HCT116 (cell line): ENCODE results near the gene AMELX. TPM values are rescaled to one million over a fixed set of nuclear protein-coding genes. Genes with fewer than 3 reads are reported as not detected.

Source experiments
- ATAC-seq: fragments of 200-7000 bp; cut with Tn5 transposase; 2 replicates; pipeline ENCODE4 v1.9.1; 2020; ENCODE audit warnings: mild to moderate bottlenecking, moderate library complexity
- BruUV-seq: library from RNA; stranded (reverse); fragments of 400-500 nt; replicated peaks from 2 replicates; lab custom pipeline; 2021; lab: Mats Ljungman, UMichigan
- CTCF ChIA-PET: fragments of 300-600 bp; sonication (Branson Sonifier 250); formaldehyde crosslinking; loops from one replicate; lab custom pipeline; 2021; ENCODE audit warnings: antibody characterized with exemption; lab: Charles Lee
- POLR2A ChIA-PET: fragments of 300-600, 350-600 bp; sonication (Branson Sonifier 250); formaldehyde crosslinking; loops from one replicate; lab custom pipeline; 2021; ENCODE audit warnings: antibody characterized with exemption; lab: Charles Lee
- RAD21 ChIA-PET, 2 experiments: fragments of 300-600 bp; sonication (Branson Sonifier 250); formaldehyde crosslinking; loops; one replicate each; lab custom pipeline; 2023; ENCODE audit warnings: low total read pairs in 2 of 2; ENCODE audit not compliant: uncharacterized antibody in 2 of 2, unreplicated experiment in 2 of 2, low non-redundant PET in 1 of 2; lab: Charles Lee
- DNase-seq: peaks from one replicate; pipeline ENCODE4 v3.0.0-alpha.2; 2010; ENCODE audit warnings: low read depth, low spot score
- H2AFZ ChIP-seq: fragments of 200-600 bp; shearing (Covaris generic), sonication (generic); 2 replicates; pipeline ENCODE4 v1.6.1; 2017; ENCODE audit warnings: low read depth, mixed run types, mixed read lengths, antibody characterized with exemption, low read length; ENCODE audit not compliant: poor library complexity, severe bottlenecking
- H3K27ac ChIP-seq: 2 replicates; pipeline ENCODE4 v1.5.1; 2012; ENCODE audit warnings: low read depth, low read length
- H3K27me3 ChIP-seq: fragments of 200-600 bp; sonication (generic); 2 replicates; pipeline ENCODE4 v1.6.1; 2016; ENCODE audit warnings: mixed run types, low read length, mixed read lengths; ENCODE audit not compliant: insufficient read depth
- H3K36me3 ChIP-seq, 2 experiments: fragments of 200-500 bp in 1 of 2; fragments of 200-600 bp in 1 of 2; sonication (Bioruptor generic) in 1 of 2; sonication (generic) in 1 of 2; 2 replicates each; pipeline versions ENCODE4 v1.5.1 to v1.6.1; 2014 to 2016; ENCODE audit warnings: low read length in 2 of 2, inconsistent platforms in 1 of 2, mixed read lengths in 1 of 2, mixed run types in 1 of 2; ENCODE audit not compliant: insufficient read depth in 2 of 2, control insufficient read depth in 1 of 2
- H3K4me1 ChIP-seq, 2 experiments: fragments of 200-600 bp in 1 of 2; sonication (generic) in 1 of 2; 2 replicates each; pipeline versions ENCODE4 v1.5.1 to v1.6.1; 2012 to 2017; ENCODE audit warnings: low read length in 2 of 2, inconsistent platforms in 1 of 2, mild to moderate bottlenecking in 1 of 2, mixed read lengths in 1 of 2, mixed run types in 1 of 2, moderate library complexity in 1 of 2; ENCODE audit not compliant: insufficient read depth in 2 of 2, control insufficient read depth in 1 of 2
- H3K4me2 ChIP-seq: fragments of 200-600 bp; sonication (generic); 2 replicates; pipeline ENCODE4 v1.6.1; 2017; ENCODE audit warnings: mixed run types, low read length, mixed read lengths
- H3K4me3 ChIP-seq, 2 experiments: fragments of 200-600 bp in 1 of 2; sonication (generic) in 1 of 2; replicated peaks in 1 of 2; 2 replicates each; pipeline ENCODE4 v1.5.1; 2011 to 2016; ENCODE audit warnings: low read length in 2 of 2, control low read depth in 1 of 2, low read depth in 1 of 2, mild to moderate bottlenecking in 1 of 2, mixed read lengths in 1 of 2, mixed run types in 1 of 2
- H3K79me2 ChIP-seq: fragments of 200-600 bp; sonication (generic); 2 replicates; pipeline ENCODE4 v1.6.1; 2017; ENCODE audit warnings: mild to moderate bottlenecking, mixed run types, low read length, moderate library complexity, mixed read lengths; ENCODE audit not compliant: insufficient read depth
- H3K9ac ChIP-seq: fragments of 200-600 bp; sonication (generic); 2 replicates; pipeline ENCODE4 v1.6.1; 2016; ENCODE audit warnings: low read length, mixed read lengths
- H3K9me2 ChIP-seq: fragments of 200-600 bp; sonication (generic), shearing (Covaris generic); 2 replicates; pipeline ENCODE4 v1.6.1; 2017; ENCODE audit warnings: mixed run types, mild to moderate bottlenecking, moderate library complexity; ENCODE audit not compliant: insufficient read depth
- H3K9me3 ChIP-seq, 2 experiments: fragments of 200-500 bp in 1 of 2; fragments of 200-600 bp in 1 of 2; sonication (Bioruptor generic) in 1 of 2; sonication (generic) in 1 of 2; 2 replicates each; pipeline ENCODE4 v1.6.1; 2014 to 2017; ENCODE audit warnings: low read length in 2 of 2, mixed read lengths in 2 of 2, inconsistent platforms in 1 of 2, low read depth in 1 of 2, mild to moderate bottlenecking in 1 of 2, mixed run types in 1 of 2, moderate library complexity in 1 of 2; ENCODE audit not compliant: control insufficient read depth in 1 of 2, insufficient read depth in 1 of 2
- H4K20me1 ChIP-seq: fragments of 200-600 bp; sonication (generic), shearing (Covaris generic); 2 replicates; pipeline ENCODE4 v1.6.1; 2017; ENCODE audit warnings: mixed run types, mild to moderate bottlenecking, moderate library complexity; ENCODE audit not compliant: insufficient read depth
- CEBPB ChIP-seq: IDR thresholded peaks from 2 replicates; pipeline ENCODE4 v1.6.1; 2012; ENCODE audit warnings: low read depth
- FOSL1 ChIP-seq: IDR thresholded peaks from 2 replicates; pipeline ENCODE4 v1.6.1; 2012; ENCODE audit warnings: low read depth
- POLR2A ChIP-seq: IDR thresholded peaks from 2 replicates; pipeline ENCODE4 v1.7.0; 2011; ENCODE audit warnings: borderline replicate concordance; ENCODE audit not compliant: insufficient read depth, insufficient read length; ENCODE audit errors: extremely low read depth
- RAD21 ChIP-seq: IDR thresholded peaks from 2 replicates; pipeline ENCODE4 v1.6.1; 2012; ENCODE audit warnings: low read depth, mild to moderate bottlenecking
- SIN3A ChIP-seq: IDR thresholded peaks from 2 replicates; pipeline ENCODE4 v1.6.1; 2012; ENCODE audit warnings: low read depth
- SP1 ChIP-seq: IDR thresholded peaks from 2 replicates; pipeline ENCODE4 v1.6.1; 2012; ENCODE audit warnings: low read depth
- SRF ChIP-seq: IDR thresholded peaks from 2 replicates; pipeline ENCODE4 v1.6.1; 2012; ENCODE audit warnings: low read depth
- YY1 ChIP-seq: IDR thresholded peaks from 2 replicates; pipeline ENCODE4 v1.6.1; 2011; ENCODE audit warnings: low read length, low read depth, moderate library complexity, mild to moderate bottlenecking; ENCODE audit not compliant: insufficient replicate concordance; ENCODE audit errors: extremely low read depth
- ZNF274 ChIP-seq: fragments of 200-500 bp; sonication (Bioruptor generic); IDR thresholded peaks from 2 replicates; pipeline ENCODE4 v1.6.1; 2014; ENCODE audit warnings: mild to moderate bottlenecking, low read depth, low read length, inconsistent platforms
- intact Hi-C: fragments of 100-400 bp; cut with micrococcal nuclease; formaldehyde crosslinking; loops from 2 replicates; pipeline ENCODE4 v1.10.0; 2022
- total RNA-seq: library from RNA; stranded (reverse); gene quantifications from one replicate; pipeline ENCODE4 v1.2.1, GENCODE V29; 2021; ENCODE audit not compliant: unreplicated experiment
- TF ChIP-seq, protein P1 (sequence below): IDR thresholded peaks from 2 replicates; pipeline ENCODE4 v1.6.1; 2012
- TF ChIP-seq, protein P2 (sequence below): IDR thresholded peaks from 2 replicates; pipeline ENCODE4 v1.6.1; 2012; ENCODE audit warnings: low read depth
- TF ChIP-seq, protein P3 (sequence below), 3 experiments: fragments of 200-600 bp in 1 of 3; sonication (generic) in 1 of 3; IDR thresholded peaks in 2 of 3; conservative IDR thresholded peaks in 1 of 3; 2 replicates each; pipeline ENCODE4 v1.5.1; 2012 to 2017; ENCODE audit warnings: low read depth in 2 of 3, low read length in 2 of 3, antibody characterized with exemption in 1 of 3, borderline replicate concordance in 1 of 3, control low read depth in 1 of 3, mild to moderate bottlenecking in 1 of 3, mixed read lengths in 1 of 3, mixed run types in 1 of 3, moderate library complexity in 1 of 3; ENCODE audit not compliant: insufficient read depth in 1 of 3

The AMELX gene
- total RNA-seq, 1 experiment from 2014 or later = not detected

DNA sequence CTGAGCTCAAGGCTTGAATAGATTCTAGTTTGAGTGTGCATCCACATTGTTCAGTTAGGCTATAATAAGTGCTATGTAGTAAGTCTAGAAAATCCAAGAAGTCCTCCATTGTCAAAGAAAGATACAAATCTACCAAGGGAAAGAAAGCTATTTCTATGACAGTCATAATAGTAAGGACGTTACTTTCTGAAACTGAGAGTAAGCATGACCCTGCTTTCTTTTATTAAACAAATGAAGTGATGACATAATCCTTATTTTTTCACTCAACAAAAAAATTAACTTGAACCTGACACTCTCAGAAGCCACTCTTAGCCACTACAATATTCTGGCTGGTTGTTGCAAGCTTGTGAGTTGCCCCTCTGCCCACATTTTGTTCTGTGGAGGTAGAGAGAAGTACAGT, 33.8 kb upstream of the AMELX start:
- CTCF ChIA-PET = no interaction called here
- RAD21 ChIA-PET = no interaction called here
- Histone ChIP-seq H3K27ac (no peak overlapping the region), H3K9me3 (no peaks in the 10 kb centered on the region), H2AFZ (no peak overlapping the region), H3K4me3 (no peak overlapping the region), H3K79me2 (no peaks in the 10 kb centered on the region), H3K9me2 (no peaks in the 10 kb centered on the region), H3K4me2 (no peak overlapping the region), H3K27me3 (no peaks in the 10 kb centered on the region), H3K36me3 (no peaks in the 10 kb centered on the region), H3K4me1 (no peaks in the 10 kb centered on the region), H3K9ac (no peak overlapping the region), H4K20me1 (no peaks in the 10 kb centered on the region)
- TF ChIP-seq YY1 (no peak), RAD21 (no peak), SRF (no peak), POLR2A (no peak), CEBPB (no peak), FOSL1 (no peak), SIN3A (no peak), SP1 (no peak), ZNF274 (no peak)
- TF ChIP-seq, protein P1, sequence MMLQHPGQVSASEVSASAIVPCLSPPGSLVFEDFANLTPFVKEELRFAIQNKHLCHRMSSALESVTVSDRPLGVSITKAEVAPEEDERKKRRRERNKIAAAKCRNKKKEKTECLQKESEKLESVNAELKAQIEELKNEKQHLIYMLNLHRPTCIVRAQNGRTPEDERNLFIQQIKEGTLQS = no peak
- TF ChIP-seq, protein P2, sequence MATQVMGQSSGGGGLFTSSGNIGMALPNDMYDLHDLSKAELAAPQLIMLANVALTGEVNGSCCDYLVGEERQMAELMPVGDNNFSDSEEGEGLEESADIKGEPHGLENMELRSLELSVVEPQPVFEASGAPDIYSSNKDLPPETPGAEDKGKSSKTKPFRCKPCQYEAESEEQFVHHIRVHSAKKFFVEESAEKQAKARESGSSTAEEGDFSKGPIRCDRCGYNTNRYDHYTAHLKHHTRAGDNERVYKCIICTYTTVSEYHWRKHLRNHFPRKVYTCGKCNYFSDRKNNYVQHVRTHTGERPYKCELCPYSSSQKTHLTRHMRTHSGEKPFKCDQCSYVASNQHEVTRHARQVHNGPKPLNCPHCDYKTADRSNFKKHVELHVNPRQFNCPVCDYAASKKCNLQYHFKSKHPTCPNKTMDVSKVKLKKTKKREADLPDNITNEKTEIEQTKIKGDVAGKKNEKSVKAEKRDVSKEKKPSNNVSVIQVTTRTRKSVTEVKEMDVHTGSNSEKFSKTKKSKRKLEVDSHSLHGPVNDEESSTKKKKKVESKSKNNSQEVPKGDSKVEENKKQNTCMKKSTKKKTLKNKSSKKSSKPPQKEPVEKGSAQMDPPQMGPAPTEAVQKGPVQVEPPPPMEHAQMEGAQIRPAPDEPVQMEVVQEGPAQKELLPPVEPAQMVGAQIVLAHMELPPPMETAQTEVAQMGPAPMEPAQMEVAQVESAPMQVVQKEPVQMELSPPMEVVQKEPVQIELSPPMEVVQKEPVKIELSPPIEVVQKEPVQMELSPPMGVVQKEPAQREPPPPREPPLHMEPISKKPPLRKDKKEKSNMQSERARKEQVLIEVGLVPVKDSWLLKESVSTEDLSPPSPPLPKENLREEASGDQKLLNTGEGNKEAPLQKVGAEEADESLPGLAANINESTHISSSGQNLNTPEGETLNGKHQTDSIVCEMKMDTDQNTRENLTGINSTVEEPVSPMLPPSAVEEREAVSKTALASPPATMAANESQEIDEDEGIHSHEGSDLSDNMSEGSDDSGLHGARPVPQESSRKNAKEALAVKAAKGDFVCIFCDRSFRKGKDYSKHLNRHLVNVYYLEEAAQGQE = no peak
- TF ChIP-seq, protein P3, sequence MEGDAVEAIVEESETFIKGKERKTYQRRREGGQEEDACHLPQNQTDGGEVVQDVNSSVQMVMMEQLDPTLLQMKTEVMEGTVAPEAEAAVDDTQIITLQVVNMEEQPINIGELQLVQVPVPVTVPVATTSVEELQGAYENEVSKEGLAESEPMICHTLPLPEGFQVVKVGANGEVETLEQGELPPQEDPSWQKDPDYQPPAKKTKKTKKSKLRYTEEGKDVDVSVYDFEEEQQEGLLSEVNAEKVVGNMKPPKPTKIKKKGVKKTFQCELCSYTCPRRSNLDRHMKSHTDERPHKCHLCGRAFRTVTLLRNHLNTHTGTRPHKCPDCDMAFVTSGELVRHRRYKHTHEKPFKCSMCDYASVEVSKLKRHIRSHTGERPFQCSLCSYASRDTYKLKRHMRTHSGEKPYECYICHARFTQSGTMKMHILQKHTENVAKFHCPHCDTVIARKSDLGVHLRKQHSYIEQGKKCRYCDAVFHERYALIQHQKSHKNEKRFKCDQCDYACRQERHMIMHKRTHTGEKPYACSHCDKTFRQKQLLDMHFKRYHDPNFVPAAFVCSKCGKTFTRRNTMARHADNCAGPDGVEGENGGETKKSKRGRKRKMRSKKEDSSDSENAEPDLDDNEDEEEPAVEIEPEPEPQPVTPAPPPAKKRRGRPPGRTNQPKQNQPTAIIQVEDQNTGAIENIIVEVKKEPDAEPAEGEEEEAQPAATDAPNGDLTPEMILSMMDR (IDR thresholded peaks at IDR 0.05 in 2 of 3, conservative IDR thresholded peaks at IDR 0.05 in 1 of 3; ENCODE audit: borderline replicate concordance in 1 of 3, insufficient read depth in 1 of 3, low read depth in 2 of 3, low read length in 2 of 3) = no peak
- intact Hi-C loops = no loop called here
- DNase-seq = no peak
- BruUV-seq = no TSS peak
- POLR2A ChIA-PET = no interaction called here
- ATAC-seq = no peak
